ENCODE data around the gene ATXN7L2.
A peak's percentile ranks its signal among the peaks of the same experiment; 100 is the strongest.

ATXN7L2 gene

GRCh38 chr1:109534307-109534858 is 50.7 kb downstream of the ATXN7L2 start:
- Histone ChIP-seq H3K4me1 (ENCODE audit: control insufficient read depth in 2 of 2, insufficient read depth in 1 of 2, low read depth in 1 of 2, low read length in 2 of 2) (peaks cover 11 to 12% of the 10 kb centered on the region in 2 donors), H3K4me3 (ENCODE audit: low read length in 2 of 2) (no peak overlapping the region), H3K27ac (replicated peaks; ENCODE audit: low read length) (no peak overlapping the region), H3K36me3 (replicated peaks in 1 of 2; ENCODE audit: control insufficient read depth in 2 of 2, insufficient read depth in 2 of 2, low read length in 2 of 2) (no peaks in the 10 kb centered on the region), H3K9me3 (replicated peaks in 1 of 2; ENCODE audit: control insufficient read depth in 2 of 2, insufficient read depth in 1 of 2, low read depth in 1 of 2, low read length in 2 of 2) (no peaks in the 10 kb centered on the region), H3K79me1 (ENCODE audit: low read depth, low read length) (no peaks in the 10 kb centered on the region), H3K9ac (ENCODE audit: low read depth, low read length, poor library complexity) (no peak overlapping the region), H3K14ac (ENCODE audit: low read length) (no peak overlapping the region), H2BK5ac (ENCODE audit: low read length) (no peak overlapping the region), H3K27me3 (ENCODE audit: control insufficient read depth in 3 of 3, insufficient read depth in 3 of 3, low read depth in 1 of 3, low read length in 3 of 3) (peaks cover 0 to 48% (median 0%) of the 10 kb centered on the region in 3 experiments), H2AFZ (ENCODE audit: low read length) (no peak overlapping the region), H3K4me2 (ENCODE audit: insufficient read depth, low read length, poor library complexity, severe bottlenecking) (no peak overlapping the region), H4K91ac (ENCODE audit: low read depth, low read length, poor library complexity) (no peak overlapping the region), H3K4ac (ENCODE audit: low read length) (no peak overlapping the region), H2BK12ac (ENCODE audit: low read length) (no peak overlapping the region), H3K18ac (ENCODE audit: low read length) (no peak overlapping the region), H2BK15ac (ENCODE audit: low read length) (no peak overlapping the region), H3K23ac (ENCODE audit: low read depth, low read length, poor library complexity) (no peak overlapping the region), H2BK120ac (ENCODE audit: low read depth, low read length) (no peak overlapping the region), H4K8ac (ENCODE audit: low read depth, low read length) (no peak overlapping the region), H2AK5ac (ENCODE audit: low read depth, low read length) (no peak overlapping the region)
- no peak for DNase-seq (ENCODE audit: low spot score)
- no CpG with 5 or more reads among the region's 1 CpG for WGBS, 2 donors (ENCODE audit: extremely low coverage in 2 of 2, insufficient read length in 2 of 2, insufficient replicate concordance in 1 of 2)

DNA sequence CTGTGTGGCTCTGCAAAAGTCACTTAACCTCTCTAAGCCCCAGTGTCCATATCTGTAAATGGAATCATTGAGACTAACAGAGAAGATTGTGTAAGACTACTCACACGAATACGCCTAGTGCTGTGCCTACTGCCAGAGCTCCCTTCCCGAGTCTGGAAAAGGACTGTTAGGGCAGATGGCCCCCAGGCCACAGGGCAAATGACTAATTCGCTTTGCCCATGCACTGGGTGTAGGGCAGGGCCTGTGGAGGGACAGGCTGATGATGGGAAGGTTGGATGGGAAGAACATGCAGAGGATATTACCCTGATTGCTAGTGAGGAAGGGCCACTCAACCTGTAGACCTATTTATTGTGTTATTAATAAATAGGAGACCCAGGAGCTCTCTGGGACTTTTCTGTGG is 51.8 kb downstream of the ATXN7L2 start:
- Histone ChIP-seq H3K4me3 (ENCODE audit: low read length in 2 of 2) (no peak overlapping the region), H2AK5ac (ENCODE audit: low read depth, low read length) (no peak overlapping the region), H3K36me3 (replicated peaks in 1 of 2; ENCODE audit: control insufficient read depth in 2 of 2, insufficient read depth in 2 of 2, low read length in 2 of 2) (no peaks in the 10 kb centered on the region), H2BK120ac (ENCODE audit: low read depth, low read length) (no peak overlapping the region), H3K4me2 (ENCODE audit: insufficient read depth, low read length, poor library complexity, severe bottlenecking) (no peak overlapping the region), H2BK12ac (ENCODE audit: low read length) (no peak overlapping the region), H3K27me3 (ENCODE audit: control insufficient read depth in 3 of 3, insufficient read depth in 3 of 3, low read depth in 1 of 3, low read length in 3 of 3) (peaks cover 0 to 47% (median 0%) of the 10 kb centered on the region in 3 experiments), H3K18ac (ENCODE audit: low read length) (no peak overlapping the region), H4K91ac (ENCODE audit: low read depth, low read length, poor library complexity) (no peak overlapping the region), H3K27ac (replicated peaks; ENCODE audit: low read length) (no peak overlapping the region), H3K4me1 (ENCODE audit: control insufficient read depth in 2 of 2, insufficient read depth in 1 of 2, low read depth in 1 of 2, low read length in 2 of 2) (peaks cover 6 to 11% of the 10 kb centered on the region in 2 donors), H3K9ac (ENCODE audit: low read depth, low read length, poor library complexity) (no peak overlapping the region), H4K8ac (ENCODE audit: low read depth, low read length) (no peak overlapping the region), H3K14ac (ENCODE audit: low read length) (no peak overlapping the region), H3K4ac (ENCODE audit: low read length) (no peak overlapping the region), H2BK15ac (ENCODE audit: low read length) (no peak overlapping the region), H2BK5ac (ENCODE audit: low read length) (no peak overlapping the region), H3K79me1 (ENCODE audit: low read depth, low read length) (no peaks in the 10 kb centered on the region), H3K23ac (ENCODE audit: low read depth, low read length, poor library complexity) (no peak overlapping the region), H3K9me3 (replicated peaks in 1 of 2; ENCODE audit: control insufficient read depth in 2 of 2, insufficient read depth in 1 of 2, low read depth in 1 of 2, low read length in 2 of 2) (no peaks in the 10 kb centered on the region), H2AFZ (ENCODE audit: low read length) (peak overlapping the region; percentile 12)
- no CpG with 5 or more reads among the region's 4 CpGs for WGBS, 2 donors (ENCODE audit: extremely low coverage in 2 of 2, insufficient read length in 2 of 2, insufficient replicate concordance in 1 of 2)
- DNase-seq (ENCODE audit: low spot score): no peak

DNA sequence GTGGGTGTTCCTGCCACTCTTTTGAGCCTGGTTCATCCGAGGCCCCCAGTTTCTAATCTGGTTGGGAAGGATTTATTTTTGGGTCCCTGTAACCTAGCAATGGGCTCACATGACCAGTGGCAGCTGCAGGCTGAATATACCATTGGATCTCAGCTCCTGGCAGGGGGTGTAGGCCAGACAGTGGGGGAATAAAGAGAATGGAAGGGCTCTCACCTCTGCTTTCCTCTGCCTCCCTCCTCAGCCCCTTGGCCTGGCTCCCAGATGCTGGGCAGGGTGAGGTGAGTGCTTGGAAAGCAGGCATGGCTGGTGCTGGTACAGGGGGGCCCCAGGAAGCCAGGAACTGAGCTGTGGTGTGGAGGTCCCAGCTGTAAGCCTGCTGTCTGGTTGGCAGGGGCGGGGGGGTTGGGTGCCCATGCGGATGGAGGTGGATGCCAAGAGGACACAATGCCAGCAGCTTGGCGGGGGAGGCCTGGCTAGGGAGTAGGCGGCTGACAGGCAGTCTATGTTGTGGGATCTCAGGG is 52.3 kb downstream of the ATXN7L2 start:
- Histone ChIP-seq H3K9me3 (replicated peaks in 1 of 2; ENCODE audit: control insufficient read depth in 2 of 2, insufficient read depth in 1 of 2, low read depth in 1 of 2, low read length in 2 of 2) (no peaks in the 10 kb centered on the region), H3K14ac (ENCODE audit: low read length) (no peak overlapping the region), H3K4me2 (ENCODE audit: insufficient read depth, low read length, poor library complexity, severe bottlenecking) (no peak overlapping the region), H3K27me3 (ENCODE audit: control insufficient read depth in 3 of 3, insufficient read depth in 3 of 3, low read depth in 1 of 3, low read length in 3 of 3) (peaks cover 0 to 47% (median 0%) of the 10 kb centered on the region in 3 experiments), H3K27ac (replicated peaks; ENCODE audit: low read length) (no peak overlapping the region), H2BK15ac (ENCODE audit: low read length) (peak overlapping the region; percentile 9), H3K4ac (ENCODE audit: low read length) (no peak overlapping the region), H3K18ac (ENCODE audit: low read length) (no peak overlapping the region), H3K4me3 (ENCODE audit: low read length in 2 of 2) (no peak overlapping the region), H2BK5ac (ENCODE audit: low read length) (no peak overlapping the region), H3K36me3 (replicated peaks in 1 of 2; ENCODE audit: control insufficient read depth in 2 of 2, insufficient read depth in 2 of 2, low read length in 2 of 2) (no peaks in the 10 kb centered on the region), H3K23ac (ENCODE audit: low read depth, low read length, poor library complexity) (no peak overlapping the region), H3K4me1 (ENCODE audit: control insufficient read depth in 2 of 2, insufficient read depth in 1 of 2, low read depth in 1 of 2, low read length in 2 of 2) (peaks cover 6 to 11% of the 10 kb centered on the region in 2 donors), H2BK12ac (ENCODE audit: low read length) (no peak overlapping the region), H2AFZ (ENCODE audit: low read length) (peak overlapping the region; percentile 12), H3K79me1 (ENCODE audit: low read depth, low read length) (no peaks in the 10 kb centered on the region), H3K9ac (ENCODE audit: low read depth, low read length, poor library complexity) (no peak overlapping the region), H4K91ac (ENCODE audit: low read depth, low read length, poor library complexity) (no peak overlapping the region), H2BK120ac (ENCODE audit: low read depth, low read length) (no peak overlapping the region), H2AK5ac (ENCODE audit: low read depth, low read length) (no peak overlapping the region), H4K8ac (ENCODE audit: low read depth, low read length) (no peak overlapping the region)
- no CpG with 5 or more reads among the region's 5 CpGs for WGBS, 2 donors (ENCODE audit: extremely low coverage in 2 of 2, insufficient read length in 2 of 2, insufficient replicate concordance in 1 of 2)
- no peak for DNase-seq (ENCODE audit: low spot score)

GRCh38 chr1:109537450-109538178 is 53.9 kb downstream of the ATXN7L2 start:
- no peak overlapping the region for H3K4me3 ChIP-seq (ENCODE audit: low read length in 2 of 2)
- H3K36me3 ChIP-seq (replicated peaks in 1 of 2; ENCODE audit: control insufficient read depth in 2 of 2, insufficient read depth in 2 of 2, low read length in 2 of 2): no peaks in the 10 kb centered on the region
- H3K4ac ChIP-seq (ENCODE audit: low read length): no peak overlapping the region
- no peak overlapping the region for H3K4me2 ChIP-seq (ENCODE audit: insufficient read depth, low read length, poor library complexity, severe bottlenecking)
- no peaks in the 10 kb centered on the region for H3K79me1 ChIP-seq (ENCODE audit: low read depth, low read length)
- no peak overlapping the region for H2BK15ac ChIP-seq (ENCODE audit: low read length)
- H3K27ac ChIP-seq (replicated peaks; ENCODE audit: low read length): no peak overlapping the region
- H2AFZ ChIP-seq (ENCODE audit: low read length): no peak overlapping the region
- H2BK5ac ChIP-seq (ENCODE audit: low read length): no peak overlapping the region
- no peak overlapping the region for H3K9ac ChIP-seq (ENCODE audit: low read depth, low read length, poor library complexity)
- peaks cover 0 to 45% (median 0%) of the 10 kb centered on the region in 3 experiments for H3K27me3 ChIP-seq (ENCODE audit: control insufficient read depth in 3 of 3, insufficient read depth in 3 of 3, low read depth in 1 of 3, low read length in 3 of 3)
- no peak overlapping the region for H2AK5ac ChIP-seq (ENCODE audit: low read depth, low read length)
- no peak overlapping the region for H4K8ac ChIP-seq (ENCODE audit: low read depth, low read length)
- H2BK12ac ChIP-seq (ENCODE audit: low read length): no peak overlapping the region
- no peak for DNase-seq (ENCODE audit: low spot score)
- H3K23ac ChIP-seq (ENCODE audit: low read depth, low read length, poor library complexity): no peak overlapping the region
- H3K14ac ChIP-seq (ENCODE audit: low read length): no peak overlapping the region
- no peak overlapping the region for H2BK120ac ChIP-seq (ENCODE audit: low read depth, low read length)
- no CpG with 5 or more reads among the region's 9 CpGs for WGBS, 2 donors (ENCODE audit: extremely low coverage in 2 of 2, insufficient read length in 2 of 2, insufficient replicate concordance in 1 of 2)
- no peak overlapping the region for H4K91ac ChIP-seq (ENCODE audit: low read depth, low read length, poor library complexity)
- H3K18ac ChIP-seq (ENCODE audit: low read length): no peak overlapping the region
- H3K4me1 ChIP-seq (ENCODE audit: control insufficient read depth in 2 of 2, insufficient read depth in 1 of 2, low read depth in 1 of 2, low read length in 2 of 2): peaks cover 3 to 6% of the 10 kb centered on the region in 2 donors
- H3K9me3 ChIP-seq (replicated peaks in 1 of 2; ENCODE audit: control insufficient read depth in 2 of 2, insufficient read depth in 1 of 2, low read depth in 1 of 2, low read length in 2 of 2): no peaks in the 10 kb centered on the region

Data from neuronal stem cell (in vitro differentiated cells).